Raji (cell line): ENCODE data around the gene RGS6.

ENCODE experiments used
- POLR2A ChIP-seq: IDR thresholded peaks from 2 replicates; pipeline ENCODE4 v1.6.1; 2011; ENCODE audit warnings: low read depth, low read length, control low read depth; ENCODE audit not compliant: insufficient read depth

RGS6 gene

DNA sequence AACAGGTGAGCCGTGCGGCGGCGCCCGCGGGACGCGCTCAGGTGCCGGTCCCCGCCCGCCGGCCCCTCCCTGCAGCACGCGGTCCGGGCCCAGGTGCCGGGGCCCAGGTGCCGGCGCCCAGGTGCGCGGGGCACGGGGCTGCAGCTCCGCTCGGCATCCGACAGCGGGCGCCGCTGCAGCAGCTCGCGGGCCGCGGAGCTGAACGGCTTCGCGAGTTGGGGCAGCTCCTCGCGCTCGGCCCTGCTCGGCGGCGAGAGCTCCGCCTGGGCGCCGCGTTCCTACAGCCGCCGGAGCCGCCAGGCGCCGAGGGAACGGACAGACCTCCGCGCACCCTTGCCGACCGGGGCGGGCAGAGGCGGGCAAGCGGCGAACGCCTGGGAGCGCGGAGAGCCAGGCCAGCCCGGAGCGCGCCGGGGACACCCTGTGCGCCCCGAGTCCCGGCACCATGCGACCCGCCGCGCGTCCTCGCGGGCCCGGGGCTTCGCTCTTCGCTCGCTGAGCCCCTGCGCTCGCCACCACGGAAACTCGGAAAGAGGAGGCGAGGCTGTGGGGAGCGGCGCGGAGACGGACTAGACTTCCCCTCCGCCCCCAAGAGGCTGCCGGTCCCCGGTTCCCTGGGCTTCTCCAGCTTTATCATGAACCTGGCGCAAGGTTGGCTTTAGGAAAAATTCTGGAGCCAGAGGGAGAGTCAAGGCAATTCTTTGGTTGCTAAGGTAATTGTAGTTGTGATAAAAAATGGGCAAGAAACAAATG, at the start of gene RGS6:
Gene RGS6 (plus strand): TSS at position 201 of the 753 bp plus-strand sequence.
- TF ChIP-seq POLR2A: no peak

DNA sequence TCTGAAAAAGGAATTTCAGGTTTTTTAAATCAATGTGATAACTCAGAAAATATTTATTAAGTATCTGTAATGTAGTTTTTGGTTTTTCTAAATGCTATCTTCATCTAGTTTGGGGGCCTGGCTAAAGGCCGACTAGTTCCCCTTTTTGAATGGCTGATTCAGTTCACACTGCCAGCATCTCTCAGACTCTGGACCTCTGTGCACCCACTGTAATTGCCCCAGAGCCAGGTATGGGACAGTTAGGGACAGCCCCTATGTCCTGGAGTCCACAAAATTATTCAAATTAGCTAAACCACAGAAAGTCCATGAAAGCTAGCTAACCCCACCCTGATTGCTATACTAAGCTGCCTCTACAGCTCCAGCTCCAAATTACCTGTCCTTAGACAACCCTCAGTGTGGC, 49.1 kb upstream of the RGS6 start:
- no peak for TF ChIP-seq POLR2A

DNA sequence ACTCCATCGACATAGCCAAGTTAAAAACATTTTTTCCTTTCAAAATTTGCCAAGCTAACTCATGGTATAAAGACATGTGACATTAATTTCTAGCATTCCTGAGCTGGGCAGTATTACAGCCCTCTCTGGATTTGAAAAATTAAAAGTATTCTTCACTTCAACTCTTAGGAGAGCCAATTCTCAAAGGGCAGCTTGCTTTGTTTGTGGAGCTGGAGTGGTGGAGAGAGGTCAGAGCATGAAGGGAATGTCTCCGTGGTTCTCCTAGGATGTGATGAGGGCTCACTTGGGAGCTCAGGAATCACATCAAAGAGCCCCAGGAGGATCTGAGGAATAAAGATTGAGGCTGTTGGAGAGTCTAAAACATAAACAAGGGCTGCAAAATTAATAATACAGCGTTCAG, 46.9 kb upstream of the RGS6 start:
- no peak for TF ChIP-seq POLR2A

- no peak for TF ChIP-seq POLR2A
Measured at GRCh38 chr14:71890541-71890940, 41.7 kb upstream of the RGS6 start.

- no peak for TF ChIP-seq POLR2A
Measured at GRCh38 chr14:71891185-71891584, 41.0 kb upstream of the RGS6 start.

GRCh38 chr14:71891970-71892369, 40.3 kb upstream of the RGS6 start:
- no peak for TF ChIP-seq POLR2A

- no peak for TF ChIP-seq POLR2A
Measured at GRCh38 chr14:71905031-71905430, 27.2 kb upstream of the RGS6 start.

GRCh38 chr14:71905860-71906259, 26.4 kb upstream of the RGS6 start:
- no peak for TF ChIP-seq POLR2A

- no peak for TF ChIP-seq POLR2A
Measured at GRCh38 chr14:71907793-71908515, 24.3 kb upstream of the RGS6 start.

- TF ChIP-seq POLR2A: no peak
Measured at GRCh38 chr14:71911669-71912068, 20.6 kb upstream of the RGS6 start.

DNA sequence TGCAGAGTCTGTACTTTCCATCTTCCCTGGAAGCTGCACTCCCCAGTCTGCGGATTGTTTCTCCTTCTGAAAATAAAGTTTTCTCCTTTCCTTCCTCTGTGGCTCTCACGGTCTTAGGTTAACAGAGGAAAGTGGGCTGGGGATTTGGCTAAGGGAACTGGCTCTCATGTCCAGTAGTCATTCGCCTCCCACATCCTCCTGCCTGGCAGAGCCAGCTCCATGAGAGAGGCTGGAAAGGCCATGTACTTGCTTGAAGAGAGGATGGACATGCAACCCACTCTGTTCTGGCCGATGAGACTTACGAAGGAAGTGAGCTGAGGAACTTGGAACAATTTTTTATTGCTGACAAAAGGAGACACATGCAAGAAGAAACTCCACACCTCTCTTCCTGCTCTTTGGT, 18.9 kb upstream of the RGS6 start:
- no peak for TF ChIP-seq POLR2A

- TF ChIP-seq POLR2A: no peak
Measured at GRCh38 chr14:71918955-71919354, 13.3 kb upstream of the RGS6 start.

- no peak for TF ChIP-seq POLR2A
Measured at GRCh38 chr14:71923513-71923912, 8.7 kb upstream of the RGS6 start.

- no peak for TF ChIP-seq POLR2A
Measured at GRCh38 chr14:71931492-71932228, 569 bp upstream of the RGS6 start.

GRCh38 chr14:71933001-71933587, 865 bp downstream of the RGS6 start:
- no peak for TF ChIP-seq POLR2A
